ENCODE results near the gene IGF1. TPM values are rescaled to one million over a fixed set of nuclear protein-coding genes. Genes with fewer than 3 reads are reported as not detected.
A peak's percentile ranks its signal among the peaks of the same experiment; 100 is the strongest.

The IGF1 gene
- total and polyA plus RNA-seq, 9 of the 15 experiments (the other 6 are each of a cell fraction or from before 2014, with no cell fraction given), result 3.7 to 13.9 (median 4.5) TPM

GRCh38 chr12:102421802-102422583, 58.4 kb downstream of the IGF1 start:
- Histone ChIP-seq H3K4me3 (no peak overlapping the region), H3K4me1 (replicated peaks in 1 of 2; ENCODE audit: control insufficient read depth in 2 of 2, insufficient read depth in 2 of 2, low read length in 2 of 2) (peaks cover 4 to 32% of the 10 kb centered on the region in 2 experiments; a peak in 4 of 5 replicates), H3K36me3 (ENCODE audit: control insufficient read depth, insufficient read depth, low read length) (no peaks in the 10 kb centered on the region), H3K79me2 (ENCODE audit: control insufficient read depth, insufficient read depth, low read length) (no peaks in the 10 kb centered on the region), H3K9me1 (ENCODE audit: control insufficient read depth, insufficient read depth, low read length) (no peaks in the 10 kb centered on the region), H4K20me1 (replicated peaks; ENCODE audit: control insufficient read depth, insufficient read depth, low read length) (no peaks in the 10 kb centered on the region), H3K4me2 (ENCODE audit: insufficient read depth, low read length) (no peak overlapping the region), H2AFZ (ENCODE audit: low read depth, low read length) (peak overlapping the region; percentile 7; the same call in 1 of the 2 replicates), H3K9ac (ENCODE audit: insufficient read depth in 1 of 2, low read depth in 2 of 2, low read length in 2 of 2) (no peak overlapping the region), H3K27me3 (ENCODE audit: control insufficient read depth in 2 of 2, insufficient read depth in 2 of 2, low read length in 2 of 2) (no peaks in the 10 kb centered on the region), H3K27ac (ENCODE audit: extremely low read depth, low read depth, low read length) (peak overlapping the region; percentile 45; the same call in 1 of the 3 replicates), H3K9me3 (replicated peaks; ENCODE audit: control insufficient read depth, insufficient read depth, low read depth, low read length) (no peaks in the 10 kb centered on the region)
- CTCF ChIA-PET (ENCODE audit: low intra/inter-chr PET ratio), result no interaction called here
- whole genome bisulfite sequencing (ENCODE audit: insufficient coverage, low coverage, missing lambda C conversion rate), result 38% methylated on average over 5 of the region's 5 CpGs
- POLR2A ChIA-PET, result interaction anchor here (0.6 to 2.2 kb wide), 3 partner anchors 8 to 53 kb away, joined by 3 to 7 read pairs (median 3); no protein-coding TSS in a partner anchor
- FAIRE-seq (no peak), ATAC-seq (peak; percentile 19; the same call in 2 of the 3 replicates), DNase-seq (ENCODE audit: extremely low read depth in 1 of 4, low spot score in 3 of 4) (no peak)
- intact Hi-C loops (cut with micrococcal nuclease) (no loop called here), in situ Hi-C loops (cut with MboI) (no loop called here)
- BruUV-seq (replicated peaks), result no TSS peak
- TF ChIP-seq ZFP91 (CRISPR knock-in tag; IDR thresholded peaks at IDR 0.05), result no peak
- TF ChIP-seq ELF2 (CRISPR knock-in tag; IDR thresholded peaks at IDR 0.05), result no peak
- no peak for TF ChIP-seq DPF2 (IDR thresholded peaks at IDR 0.05)
- TF ChIP-seq POLR2AphosphoS2 (IDR thresholded peaks at IDR 0.05; ENCODE audit: low read length), result no peak
- TF ChIP-seq STAT5A (IDR thresholded peaks at IDR 0.05; ENCODE audit: borderline replicate concordance, low read length), result no peak
- TF ChIP-seq ZNF23 (CRISPR knock-in tag; IDR thresholded peaks at IDR 0.05), result no peak
- TF ChIP-seq ZNF384 (IDR thresholded peaks at IDR 0.05; ENCODE audit: low read depth, low read length), result 0 out of 2 replicates have a peak, but pooled peaks have one; percentile 26
- TF ChIP-seq ZNF639 (CRISPR knock-in tag; conservative IDR thresholded peaks at IDR 0.05 in 1 of 2, IDR thresholded peaks at IDR 0.05 in 1 of 2), result 0 out of 4 replicates have a peak, but pooled peaks of 1 of the 2 experiments have one; percentile 2
- TF ChIP-seq ZBTB17 (CRISPR knock-in tag; IDR thresholded peaks at IDR 0.05), result peak; percentile 69
- no peak for TF ChIP-seq CBFB (CRISPR knock-in tag; IDR thresholded peaks at IDR 0.05)
- TF ChIP-seq MLX (CRISPR knock-in tag; conservative IDR thresholded peaks at IDR 0.05), result no peak
- peak; percentile 14; the same call in 1 of the 2 replicates for TF ChIP-seq EP300 (IDR thresholded peaks at IDR 0.05; ENCODE audit: low read length)
- TF ChIP-seq MEF2D (tag; conservative IDR thresholded peaks at IDR 0.05; ENCODE audit: low read depth), result no peak
- no peak for TF ChIP-seq E2F4 (CRISPR knock-in tag; IDR thresholded peaks at IDR 0.05; ENCODE audit: low read depth)
- TF ChIP-seq RFX5 (IDR thresholded peaks at IDR 0.05; ENCODE audit: low read depth, low read length), result no peak
- TF ChIP-seq ZNF507 (tag; conservative IDR thresholded peaks at IDR 0.05), result no peak
- no peak for TF ChIP-seq DMBX1 (CRISPR knock-in tag; IDR thresholded peaks at IDR 0.05; ENCODE audit: borderline replicate concordance)
- no peak for TF ChIP-seq HDAC1 (IDR thresholded peaks at IDR 0.05)

Data from K562 (cell line).